Amygdala (tissue), 56 donors: ENCODE results near the gene FOXO3.
A peak's percentile ranks its signal among the peaks of the same experiment; 100 is the strongest.
"Not testable (repeated sequence)": the region's sequence is repeated elsewhere in the genome, so short reads cannot be mapped to it uniquely, and the experiment has no call there.

Experiments
- DNase-seq, 56 donors: peaks; one replicate each; lab custom pipeline; 2025; lab: John Stamatoyannopoulos, UW

Gene FOXO3

GRCh38 chr6:108654465-108655106 is 93.9 kb downstream of the FOXO3 start:
- no peak for DNase-seq

GRCh38 chr6:108655806-108656651 is 95.3 kb downstream of the FOXO3 start:
- peak in 3 of 56 donors; percentile 10 to 22 (median 11) for DNase-seq

GRCh38 chr6:108656836-108657235 is 96.1 kb downstream of the FOXO3 start:
- DNase-seq, result no peak

GRCh38 chr6:108658174-108658573 is 97.5 kb downstream of the FOXO3 start:
- DNase-seq, result no peak

GRCh38 chr6:108658785-108659184 is 98.1 kb downstream of the FOXO3 start:
- DNase-seq, result not testable (repeated sequence)

GRCh38 chr6:108660251-108660650 is 99.5 kb downstream of the FOXO3 start:
- no peak for DNase-seq

- no peak for DNase-seq
Observed at GRCh38 chr6:108661430-108661829, 100.7 kb downstream of the FOXO3 start.

- no peak for DNase-seq
Observed at GRCh38 chr6:108661982-108662381, 101.3 kb downstream of the FOXO3 start.

GRCh38 chr6:108662702-108663101 is 102.0 kb downstream of the FOXO3 start:
- no peak for DNase-seq

- DNase-seq, result not testable (repeated sequence)
Observed at GRCh38 chr6:108663494-108664064, 102.9 kb downstream of the FOXO3 start.

- DNase-seq, result no peak
Observed at GRCh38 chr6:108665495-108666196, 104.9 kb downstream of the FOXO3 start.

GRCh38 chr6:108666656-108667260 is 106.0 kb downstream of the FOXO3 start:
- no peak for DNase-seq

GRCh38 chr6:108667993-108668392 is 107.3 kb downstream of the FOXO3 start:
- peak in 23 of 56 donors; percentile 7 to 58 (median 23) for DNase-seq

- DNase-seq, result no peak
Observed at GRCh38 chr6:108669673-108670072, 109.0 kb downstream of the FOXO3 start.

- DNase-seq, result no peak
Observed at GRCh38 chr6:108671175-108671574, 110.5 kb downstream of the FOXO3 start.

GRCh38 chr6:108671790-108672189 is 111.1 kb downstream of the FOXO3 start:
- DNase-seq, result no peak

- DNase-seq, result no peak
Observed at GRCh38 chr6:108672641-108673040, 111.9 kb downstream of the FOXO3 start.

GRCh38 chr6:108673153-108673552 is 112.4 kb downstream of the FOXO3 start:
- no peak for DNase-seq

GRCh38 chr6:108673602-108674001 is 112.9 kb downstream of the FOXO3 start:
- DNase-seq, result no peak
